Measurements from ENCODE around the gene EIF5B.
A peak's percentile ranks its signal among the peaks of the same experiment; 100 is the strongest.
"Not testable (repeated sequence)": the region's sequence is repeated elsewhere in the genome, so short reads cannot be mapped to it uniquely, and the experiment has no call there.

EIF5B gene

GRCh38 chr2:99337113-99338028 is at the start of gene EIF5B:
TSS of gene EIF5B (plus strand) at chr2:99337389. CDS start at chr2:99337555, 166 bp downstream.
- peak; percentile 94 for DNase-seq (ENCODE audit: low spot score)

GRCh38 chr2:99297994-99298393 is 39.2 kb upstream of the EIF5B start:
- no peak for DNase-seq (ENCODE audit: low spot score)

- DNase-seq (ENCODE audit: low spot score) = no peak
Measured at GRCh38 chr2:99299580-99299979, 37.6 kb upstream of the EIF5B start.

GRCh38 chr2:99301097-99301496 is 36.1 kb upstream of the EIF5B start, which contains the start of gene LYG1:
TSS of gene LYG1 (minus strand) at chr2:99301197. CDS start at chr2:99295670, 5,527 bp downstream.
- not testable (repeated sequence) for DNase-seq (ENCODE audit: low spot score)

GRCh38 chr2:99317161-99317872 is 19.9 kb upstream of the EIF5B start:
- DNase-seq (ENCODE audit: low spot score) = no peak

GRCh38 chr2:99317873-99318200 is 19.4 kb upstream of the EIF5B start:
- not testable (repeated sequence) for DNase-seq (ENCODE audit: low spot score)

GRCh38 chr2:99325384-99325783 is 11.8 kb upstream of the EIF5B start:
- DNase-seq (ENCODE audit: low spot score) = no peak

- DNase-seq (ENCODE audit: low spot score) = peak; percentile 100
Measured at GRCh38 chr2:99335911-99336803, 1.0 kb upstream of the EIF5B start, which contains the start of gene TXNDC9. TSS of gene TXNDC9 (minus strand) at chr2:99336333. CDS start at chr2:99333210, 3,123 bp downstream.

GRCh38 chr2:99336804-99337112 is 431 bp upstream of the EIF5B start:
- no peak for DNase-seq (ENCODE audit: low spot score)

- DNase-seq (ENCODE audit: low spot score) = no peak
Measured at GRCh38 chr2:99338029-99338585, 918 bp downstream of the EIF5B start.

- no peak for DNase-seq (ENCODE audit: low spot score)
Measured at GRCh38 chr2:99340669-99341236, 3.6 kb downstream of the EIF5B start.

- no peak for DNase-seq (ENCODE audit: low spot score)
Measured at GRCh38 chr2:99342536-99342935, 5.3 kb downstream of the EIF5B start.

- DNase-seq (ENCODE audit: low spot score) = not testable (repeated sequence)
Measured at GRCh38 chr2:99345446-99345845, 8.3 kb downstream of the EIF5B start.

- no peak for DNase-seq (ENCODE audit: low spot score)
Measured at GRCh38 chr2:99346218-99346617, 9.0 kb downstream of the EIF5B start.

GRCh38 chr2:99348173-99348572 is 11.0 kb downstream of the EIF5B start:
- no peak for DNase-seq (ENCODE audit: low spot score)

GRCh38 chr2:99350194-99350593 is 13.0 kb downstream of the EIF5B start:
- DNase-seq (ENCODE audit: low spot score) = no peak

- no peak for DNase-seq (ENCODE audit: low spot score)
Measured at GRCh38 chr2:99354070-99354469, 16.9 kb downstream of the EIF5B start.

- not testable (repeated sequence) for DNase-seq (ENCODE audit: low spot score)
Measured at GRCh38 chr2:99354825-99355224, 17.6 kb downstream of the EIF5B start.

GRCh38 chr2:99356853-99357252 is 19.7 kb downstream of the EIF5B start:
- DNase-seq (ENCODE audit: low spot score) = no peak

GRCh38 chr2:99365661-99366060 is 28.5 kb downstream of the EIF5B start:
- no peak for DNase-seq (ENCODE audit: low spot score)

- not testable (repeated sequence) for DNase-seq (ENCODE audit: low spot score)
Measured at GRCh38 chr2:99368854-99369253, 31.7 kb downstream of the EIF5B start.

All from iPS-NIHi11 (cell line).